NCI-H1436 treated with DMSO at 0.1 percent for 48 hours (cell line): ENCODE measurements around the gene NRIP2.

Experiments
- DNase-seq: peaks from one replicate; lab custom pipeline; 2025; lab: John Stamatoyannopoulos, UW

The NRIP2 gene

GRCh38 chr12:2805143-2805520 lies 29.7 kb downstream of the NRIP2 start:
- DNase-seq = no peak

- no peak for DNase-seq
Observed at GRCh38 chr12:2804393-2805142, 30.3 kb downstream of the NRIP2 start.

GRCh38 chr12:2803635-2804392 lies 31.0 kb downstream of the NRIP2 start:
- no peak for DNase-seq

- no peak for DNase-seq
Observed at GRCh38 chr12:2801044-2801783, 33.6 kb downstream of the NRIP2 start.

- DNase-seq = no peak
Observed at GRCh38 chr12:2800046-2800570, 34.7 kb downstream of the NRIP2 start.

- no peak for DNase-seq
Observed at GRCh38 chr12:2797721-2798418, 37.0 kb downstream of the NRIP2 start.

- DNase-seq = no peak
Observed at GRCh38 chr12:2796187-2796666, 38.6 kb downstream of the NRIP2 start.

- DNase-seq = no peak
Observed at GRCh38 chr12:2795291-2796186, 39.3 kb downstream of the NRIP2 start.

GRCh38 chr12:2794736-2795289 lies 40.0 kb downstream of the NRIP2 start, which contains the start of gene FKBP4:
TSS of gene FKBP4 (plus strand) at chr12:2794970. CDS start at chr12:2795140, 170 bp downstream.
- no peak for DNase-seq

- DNase-seq = no peak
Observed at GRCh38 chr12:2794191-2794735, 40.6 kb downstream of the NRIP2 start.

GRCh38 chr12:2793561-2793960 lies 41.3 kb downstream of the NRIP2 start:
- no peak for DNase-seq

- DNase-seq = no peak
Observed at GRCh38 chr12:2792671-2793500, 41.9 kb downstream of the NRIP2 start.

GRCh38 chr12:2791089-2791488 lies 43.7 kb downstream of the NRIP2 start:
- no peak for DNase-seq

GRCh38 chr12:2785017-2785416 lies 49.8 kb downstream of the NRIP2 start:
- no peak for DNase-seq

- DNase-seq = no peak
Observed at GRCh38 chr12:2783936-2784600, 50.8 kb downstream of the NRIP2 start.

- DNase-seq = no peak
Observed at GRCh38 chr12:2779281-2779680, 55.6 kb downstream of the NRIP2 start.

GRCh38 chr12:2776129-2776806 lies 58.6 kb downstream of the NRIP2 start:
- DNase-seq = no peak

- no peak for DNase-seq
Observed at GRCh38 chr12:2775431-2775830, 59.4 kb downstream of the NRIP2 start.
